Activated T-cell treated with anti-CD3 and anti-CD28 coated beads, Interleukin-2, amount 50 U/mL, for 24 hours (primary cell): ENCODE results near the gene EPHA3.

ENCODE experiments used
- DNase-seq: peaks from one replicate; pipeline ENCODE4 v3.0.0-alpha.2; 2020
- H3K27ac Mint-ChIP-seq: 2 replicates; pipeline ENCODE4 v1.8.0; 2020; ENCODE audit warnings: mild to moderate bottlenecking, mixed read lengths
- H3K27me3 Mint-ChIP-seq: 2 replicates; pipeline ENCODE4 v1.8.0; 2020; ENCODE audit warnings: mixed read lengths
- H3K36me3 Mint-ChIP-seq: 2 replicates; pipeline ENCODE4 v1.8.0; 2020; ENCODE audit warnings: low read depth, mixed read lengths
- H3K4me1 Mint-ChIP-seq: 2 replicates; pipeline ENCODE4 v1.8.0; 2020; ENCODE audit warnings: low read depth, mixed read lengths
- H3K4me3 Mint-ChIP-seq: 2 replicates; pipeline ENCODE4 v1.8.0; 2020; ENCODE audit warnings: mild to moderate bottlenecking, moderate library complexity, mixed read lengths
- H3K9me3 Mint-ChIP-seq: 2 replicates; pipeline ENCODE4 v1.8.0; 2020; ENCODE audit warnings: mixed read lengths

EPHA3 gene

DNA sequence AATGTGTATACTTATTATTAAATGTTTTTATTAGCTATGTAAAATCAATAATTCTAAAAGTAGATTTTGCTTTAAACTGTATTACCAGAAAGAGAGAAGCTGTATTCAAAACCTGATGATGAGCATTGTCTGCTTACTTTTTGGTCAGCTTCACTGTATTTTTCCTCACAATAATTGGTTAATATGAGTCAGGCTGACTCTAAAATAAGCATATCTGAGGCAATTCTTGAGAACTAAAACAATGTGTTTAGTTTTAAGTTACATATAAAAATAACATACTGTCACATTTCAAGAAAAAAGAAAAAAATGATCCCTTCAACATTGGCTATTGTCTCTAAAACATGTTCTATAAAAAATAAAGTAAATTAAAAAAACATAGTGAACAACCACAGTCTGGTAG is 66.1 kb downstream of the EPHA3 start:
- Mint-ChIP-seq H3K4me3 (no peak overlapping the region), H3K27me3 (no peaks in the 10 kb centered on the region), H3K36me3 (no peaks in the 10 kb centered on the region), H3K27ac (no peak overlapping the region), H3K9me3 (peaks cover 2% of the 10 kb centered on the region), H3K4me1 (no peaks in the 10 kb centered on the region)
- DNase-seq: no peak

DNA sequence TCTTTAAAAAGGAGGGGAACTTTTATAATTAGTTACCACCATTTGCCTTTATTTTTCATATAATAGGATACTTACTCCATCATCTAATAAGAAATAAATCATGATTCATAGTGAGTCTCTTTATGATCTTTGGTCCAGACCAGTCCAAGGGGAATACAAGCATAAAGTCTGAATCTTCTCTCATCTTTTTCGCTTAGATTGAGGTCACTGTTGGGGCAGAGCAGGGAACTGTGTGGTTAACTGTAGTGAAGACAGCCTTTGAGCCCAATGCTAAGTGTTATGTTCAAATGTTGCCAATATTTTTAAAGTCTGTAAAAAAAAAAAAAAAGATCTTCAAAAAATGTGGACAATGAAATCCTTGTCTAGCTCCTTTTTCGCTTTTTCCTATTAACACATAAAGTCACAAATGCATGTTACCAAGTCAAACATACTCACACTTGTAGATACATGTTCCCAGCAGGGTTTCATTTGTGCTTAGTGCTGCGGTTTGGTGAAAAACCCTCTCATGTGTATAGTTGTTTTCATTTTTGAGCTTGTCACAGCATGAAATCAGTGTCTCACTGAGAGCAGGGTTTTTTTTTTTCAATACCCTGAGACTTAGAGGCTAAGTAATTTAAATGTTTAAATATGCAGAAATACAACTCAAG is 72.1 kb downstream of the EPHA3 start:
- peaks cover 2% of the 10 kb centered on the region for H3K9me3 Mint-ChIP-seq
- no peaks in the 10 kb centered on the region for H3K4me1 Mint-ChIP-seq
- H3K4me3 Mint-ChIP-seq: no peak overlapping the region
- no peak overlapping the region for H3K27ac Mint-ChIP-seq
- no peaks in the 10 kb centered on the region for H3K27me3 Mint-ChIP-seq
- DNase-seq: no peak
- no peaks in the 10 kb centered on the region for H3K36me3 Mint-ChIP-seq

DNA sequence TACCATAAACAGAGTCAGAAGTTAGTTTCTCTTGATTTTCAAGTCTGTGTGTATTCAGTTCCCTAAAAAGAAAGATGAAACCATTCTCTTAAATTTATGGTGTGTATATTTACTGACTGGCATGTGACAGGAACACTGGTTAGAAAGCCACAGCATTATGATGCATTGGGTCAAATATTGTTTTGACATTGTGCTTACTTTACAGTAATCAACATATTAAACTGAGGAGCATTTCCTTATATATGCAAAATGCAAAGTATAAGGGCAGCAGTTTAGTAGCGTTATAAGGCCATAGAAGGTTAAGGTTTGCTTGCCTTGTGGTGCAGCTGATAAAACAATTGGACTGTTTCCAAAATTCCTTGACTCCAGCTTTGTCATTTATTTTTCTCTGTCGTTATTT is 72.9 kb downstream of the EPHA3 start:
- H3K4me3 Mint-ChIP-seq: no peak overlapping the region

DNA sequence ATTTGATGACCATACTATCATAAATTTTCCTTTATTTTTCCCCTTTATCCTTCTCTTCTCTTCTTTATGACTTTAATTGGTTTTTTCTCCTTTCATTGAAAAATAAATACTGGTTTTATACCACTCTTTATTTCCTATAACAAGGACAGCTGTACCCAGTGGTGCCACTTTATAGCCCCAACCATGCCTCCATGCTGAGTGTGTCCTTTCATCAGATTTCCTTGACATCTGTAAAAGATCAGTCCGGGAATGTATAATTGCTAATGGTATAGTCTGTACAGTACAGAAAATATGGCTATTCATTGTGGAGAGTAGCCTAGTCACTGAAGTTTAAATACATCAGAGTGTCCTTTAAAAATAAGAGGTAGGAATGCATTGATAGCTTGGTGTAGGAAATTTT is 74.6 kb downstream of the EPHA3 start:
- Mint-ChIP-seq H3K4me3 (no peak overlapping the region), H3K9me3 (no peaks in the 10 kb centered on the region), H3K27ac (no peak overlapping the region), H3K4me1 (no peaks in the 10 kb centered on the region), H3K27me3 (no peaks in the 10 kb centered on the region), H3K36me3 (no peaks in the 10 kb centered on the region)
- DNase-seq: no peak

More for the DNA sequence above, 72.9 kb downstream of the EPHA3 start:
- no peaks in the 10 kb centered on the region for H3K27me3 Mint-ChIP-seq
- H3K9me3 Mint-ChIP-seq: no peaks in the 10 kb centered on the region
- DNase-seq: no peak
- no peaks in the 10 kb centered on the region for H3K36me3 Mint-ChIP-seq
- H3K4me1 Mint-ChIP-seq: no peaks in the 10 kb centered on the region
- no peak overlapping the region for H3K27ac Mint-ChIP-seq

- DNase-seq: no peak
- no peaks in the 10 kb centered on the region for H3K27me3 Mint-ChIP-seq
- no peak overlapping the region for H3K27ac Mint-ChIP-seq
- no peaks in the 10 kb centered on the region for H3K36me3 Mint-ChIP-seq
- H3K9me3 Mint-ChIP-seq: no peaks in the 10 kb centered on the region
- no peak overlapping the region for H3K4me3 Mint-ChIP-seq
- H3K4me1 Mint-ChIP-seq: no peaks in the 10 kb centered on the region
These were observed 77.0 kb downstream of the EPHA3 start for GRCh38 chr3:89184151-89184995.

GRCh38 chr3:89186456-89186855 is 79.0 kb downstream of the EPHA3 start:
- no peak for DNase-seq
- Mint-ChIP-seq H3K27me3 (no peaks in the 10 kb centered on the region), H3K4me1 (no peaks in the 10 kb centered on the region), H3K36me3 (no peaks in the 10 kb centered on the region), H3K4me3 (no peak overlapping the region), H3K27ac (no peak overlapping the region), H3K9me3 (no peaks in the 10 kb centered on the region)

GRCh38 chr3:89198591-89198990 is 91.2 kb downstream of the EPHA3 start:
- Mint-ChIP-seq H3K27me3 (no peaks in the 10 kb centered on the region), H3K4me3 (no peak overlapping the region), H3K36me3 (no peaks in the 10 kb centered on the region), H3K27ac (no peak overlapping the region), H3K4me1 (no peaks in the 10 kb centered on the region), H3K9me3 (peaks cover 13% of the 10 kb centered on the region)
- DNase-seq: no peak

DNA sequence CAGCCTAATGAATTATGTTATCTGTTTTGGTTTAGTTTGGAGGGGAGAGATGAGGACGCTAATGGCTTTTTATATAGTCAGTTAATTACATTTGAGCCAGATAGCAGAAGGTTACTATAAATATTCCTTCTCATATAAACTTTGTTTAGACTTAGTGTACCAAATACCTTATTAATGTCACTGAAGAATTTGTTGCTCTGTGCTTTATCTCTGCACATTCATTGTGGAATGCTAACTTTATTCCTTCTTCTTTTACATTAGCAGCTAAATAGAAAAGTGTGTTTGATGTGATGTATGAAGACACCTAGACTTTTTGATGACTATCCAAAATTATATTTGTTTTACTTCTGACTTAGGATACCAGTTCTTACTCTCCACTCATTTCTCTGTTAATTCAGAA is 105.2 kb downstream of the EPHA3 start:
- Mint-ChIP-seq H3K9me3 (peaks cover 6% of the 10 kb centered on the region), H3K4me1 (no peaks in the 10 kb centered on the region), H3K27me3 (no peaks in the 10 kb centered on the region), H3K27ac (no peak overlapping the region), H3K4me3 (no peak overlapping the region), H3K36me3 (no peaks in the 10 kb centered on the region)
- DNase-seq: no peak

GRCh38 chr3:89216016-89216739 is 108.8 kb downstream of the EPHA3 start:
- no peak for DNase-seq
- peaks cover 7% of the 10 kb centered on the region for H3K9me3 Mint-ChIP-seq
- H3K36me3 Mint-ChIP-seq: no peaks in the 10 kb centered on the region
- H3K4me3 Mint-ChIP-seq: no peak overlapping the region
- H3K4me1 Mint-ChIP-seq: no peaks in the 10 kb centered on the region
- no peak overlapping the region for H3K27ac Mint-ChIP-seq
- no peaks in the 10 kb centered on the region for H3K27me3 Mint-ChIP-seq

- Mint-ChIP-seq H3K4me3 (no peak overlapping the region), H3K4me1 (no peaks in the 10 kb centered on the region), H3K27ac (no peak overlapping the region), H3K9me3 (peaks cover 7% of the 10 kb centered on the region), H3K27me3 (no peaks in the 10 kb centered on the region), H3K36me3 (no peaks in the 10 kb centered on the region)
- no peak for DNase-seq
These were observed 109.8 kb downstream of the EPHA3 start for GRCh38 chr3:89217148-89217685.

- Mint-ChIP-seq H3K4me3 (no peak overlapping the region), H3K27ac (no peak overlapping the region), H3K36me3 (no peaks in the 10 kb centered on the region), H3K4me1 (no peaks in the 10 kb centered on the region), H3K27me3 (no peaks in the 10 kb centered on the region), H3K9me3 (peaks cover 10% of the 10 kb centered on the region)
- no peak for DNase-seq
These were observed 114.5 kb downstream of the EPHA3 start for GRCh38 chr3:89221924-89222323.

DNA sequence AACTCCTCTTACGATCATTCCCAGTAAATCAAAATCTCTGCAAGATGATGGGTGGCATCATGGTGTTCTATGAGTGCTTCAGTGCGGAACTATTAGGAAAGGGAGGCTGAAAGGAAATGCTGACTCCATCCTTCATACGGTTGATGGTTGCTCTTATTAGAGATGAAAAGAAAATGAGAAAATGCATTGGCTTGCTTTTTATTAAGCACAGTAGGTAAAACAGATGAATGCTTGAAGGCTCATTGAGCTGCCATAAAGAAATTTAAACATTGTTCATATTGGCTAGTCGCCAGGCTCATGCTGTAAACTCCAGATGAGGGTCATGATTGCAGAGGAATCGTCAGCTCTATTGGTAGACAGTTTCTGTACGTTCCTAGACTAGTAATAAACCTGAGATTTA is 115.8 kb downstream of the EPHA3 start:
- DNase-seq: no peak
- Mint-ChIP-seq H3K27me3 (no peaks in the 10 kb centered on the region), H3K4me1 (no peaks in the 10 kb centered on the region), H3K27ac (no peak overlapping the region), H3K9me3 (peaks cover 10% of the 10 kb centered on the region), H3K4me3 (no peak overlapping the region), H3K36me3 (no peaks in the 10 kb centered on the region)

DNA sequence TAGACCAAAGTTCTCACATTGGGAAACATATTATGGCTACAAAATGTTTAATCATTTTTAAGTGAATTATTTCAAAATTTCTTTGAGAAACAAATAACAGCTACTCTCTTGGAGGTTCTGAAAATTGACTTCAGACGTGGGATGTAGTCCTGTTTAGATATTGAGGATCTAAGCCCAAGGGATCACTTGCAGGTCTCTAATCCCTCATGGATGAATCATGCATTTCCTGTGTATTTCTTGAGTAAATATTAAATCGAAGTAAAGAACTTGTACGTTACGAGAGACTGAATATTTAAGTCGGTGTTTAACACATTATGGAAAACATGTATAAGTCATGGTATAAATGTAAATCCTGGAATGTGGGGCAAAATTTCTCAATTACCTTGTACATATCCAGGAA is 119.8 kb downstream of the EPHA3 start:
- Mint-ChIP-seq H3K4me3 (no peak overlapping the region), H3K4me1 (no peaks in the 10 kb centered on the region), H3K9me3 (peaks cover 14% of the 10 kb centered on the region), H3K36me3 (no peaks in the 10 kb centered on the region), H3K27ac (no peak overlapping the region), H3K27me3 (no peaks in the 10 kb centered on the region)
- no peak for DNase-seq

DNA sequence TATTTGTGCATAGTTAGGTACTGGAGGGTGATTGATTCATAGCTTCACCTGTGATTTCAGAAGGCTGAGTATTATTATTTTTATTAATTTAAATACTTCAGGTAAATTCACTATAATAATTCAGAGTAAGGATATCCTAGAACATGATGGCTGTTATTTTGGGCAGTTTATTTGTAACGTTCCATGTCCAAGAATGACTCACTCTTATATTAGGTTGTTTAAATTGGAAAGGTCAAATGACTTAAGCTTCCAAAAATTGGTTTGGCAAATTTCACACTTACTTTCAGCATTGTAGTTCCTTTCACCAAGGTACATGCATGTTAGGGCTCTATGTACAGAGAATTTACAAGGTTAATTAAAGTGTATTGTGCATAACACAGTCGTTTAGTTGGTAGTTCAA is 120.2 kb downstream of the EPHA3 start:
- Mint-ChIP-seq H3K4me3 (no peak overlapping the region), H3K9me3 (peaks cover 16% of the 10 kb centered on the region), H3K4me1 (no peaks in the 10 kb centered on the region), H3K27me3 (no peaks in the 10 kb centered on the region), H3K36me3 (no peaks in the 10 kb centered on the region), H3K27ac (no peak overlapping the region)
- DNase-seq: no peak

GRCh38 chr3:89232155-89232554 is 124.7 kb downstream of the EPHA3 start:
- DNase-seq: no peak
- no peak overlapping the region for H3K4me3 Mint-ChIP-seq
- no peaks in the 10 kb centered on the region for H3K36me3 Mint-ChIP-seq
- no peaks in the 10 kb centered on the region for H3K27me3 Mint-ChIP-seq
- no peak overlapping the region for H3K27ac Mint-ChIP-seq
- peaks cover 18% of the 10 kb centered on the region for H3K9me3 Mint-ChIP-seq
- H3K4me1 Mint-ChIP-seq: no peaks in the 10 kb centered on the region
